IPS DF 4.7 (cell line): ENCODE data around the gene CHMP1A.

Experiments
- DNase-seq: peaks from one replicate; pipeline ENCODE4 v3.0.0-alpha.2; 2013; ENCODE audit warnings: low spot score; ENCODE audit errors: extremely low read depth

CHMP1A gene

DNA sequence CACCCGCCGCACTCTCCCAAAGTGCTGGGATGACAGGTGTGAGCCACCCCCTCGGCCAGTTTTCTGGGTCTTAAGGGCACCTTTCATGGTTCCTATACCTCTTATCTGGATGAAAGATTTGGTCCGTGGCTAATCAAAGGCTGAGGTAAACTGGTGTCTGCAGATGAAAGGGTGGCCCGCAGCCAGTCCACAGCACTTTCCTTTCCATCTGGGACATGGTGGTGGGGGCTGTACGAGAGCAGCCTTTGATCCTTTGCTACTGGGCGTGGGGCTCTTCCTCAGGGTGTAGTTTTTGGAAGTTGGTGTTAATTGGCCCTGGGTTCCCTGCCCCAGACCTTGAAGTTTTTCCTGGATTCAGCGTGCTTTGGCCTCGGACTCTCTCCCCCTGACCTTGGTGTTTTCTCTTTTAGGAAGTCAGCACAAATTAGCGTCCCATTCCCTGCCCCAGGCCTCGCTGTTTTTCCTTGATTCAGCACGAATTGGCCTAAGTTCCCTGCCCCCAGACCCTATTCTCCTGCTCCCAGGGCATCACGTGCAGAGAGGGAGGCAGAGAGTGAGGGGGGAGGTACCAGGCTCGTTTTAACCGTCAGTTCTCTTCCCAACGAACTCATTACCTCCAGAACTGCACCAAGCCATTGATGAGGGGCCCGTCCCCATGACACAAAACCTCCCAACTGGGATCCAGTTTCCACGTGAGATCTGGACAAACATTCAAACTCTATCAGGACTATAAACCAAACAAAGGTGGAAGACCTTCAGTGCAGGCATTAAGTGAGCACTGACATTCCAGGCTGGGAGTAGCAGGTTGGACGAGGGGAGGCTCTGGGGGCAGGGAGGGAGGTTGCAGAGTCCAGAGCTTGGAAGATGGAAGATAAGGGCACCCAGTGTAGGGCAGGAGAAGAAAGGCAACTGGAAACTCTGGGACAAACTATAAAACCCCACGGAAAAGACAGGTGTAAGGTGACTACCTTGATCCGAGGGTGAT, 32.4 kb downstream of the CHMP1A start:
- no peak for DNase-seq

DNA sequence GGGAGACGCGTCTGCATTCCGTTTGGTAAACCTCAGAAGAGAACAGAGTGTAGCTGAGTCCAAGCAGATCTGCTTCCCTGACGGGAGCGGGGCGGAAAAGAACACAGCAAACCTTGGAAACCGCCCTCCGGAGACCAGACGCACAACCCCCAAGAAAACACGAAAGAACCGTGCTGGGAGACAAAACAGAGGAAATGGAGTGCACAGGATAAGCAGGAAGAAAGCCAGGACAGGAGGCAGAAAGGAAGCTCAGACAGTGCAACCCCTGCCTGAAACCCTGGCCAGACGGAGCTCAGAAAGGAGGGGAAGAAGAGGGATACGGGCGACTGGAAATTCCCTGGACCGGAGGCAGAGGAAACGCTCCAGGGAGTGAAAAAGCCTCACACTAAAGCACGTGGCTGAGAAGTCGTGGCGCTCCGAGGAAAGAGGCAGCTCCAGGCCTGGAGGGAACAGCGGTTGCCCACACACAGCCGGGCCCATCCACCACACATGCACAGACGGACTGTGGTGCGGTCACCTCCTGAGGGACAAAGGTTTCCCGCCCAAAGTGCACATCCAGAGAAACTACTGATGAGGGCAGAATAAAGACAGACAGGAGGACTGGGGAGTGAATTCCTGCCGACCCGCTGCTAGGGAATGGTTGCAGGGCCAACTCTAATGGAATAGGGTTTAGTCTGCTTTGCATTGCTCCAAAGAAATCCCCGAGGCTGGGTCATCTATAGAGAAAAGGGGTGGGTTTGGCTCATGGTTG, 33.8 kb downstream of the CHMP1A start:
- DNase-seq: no peak

DNA sequence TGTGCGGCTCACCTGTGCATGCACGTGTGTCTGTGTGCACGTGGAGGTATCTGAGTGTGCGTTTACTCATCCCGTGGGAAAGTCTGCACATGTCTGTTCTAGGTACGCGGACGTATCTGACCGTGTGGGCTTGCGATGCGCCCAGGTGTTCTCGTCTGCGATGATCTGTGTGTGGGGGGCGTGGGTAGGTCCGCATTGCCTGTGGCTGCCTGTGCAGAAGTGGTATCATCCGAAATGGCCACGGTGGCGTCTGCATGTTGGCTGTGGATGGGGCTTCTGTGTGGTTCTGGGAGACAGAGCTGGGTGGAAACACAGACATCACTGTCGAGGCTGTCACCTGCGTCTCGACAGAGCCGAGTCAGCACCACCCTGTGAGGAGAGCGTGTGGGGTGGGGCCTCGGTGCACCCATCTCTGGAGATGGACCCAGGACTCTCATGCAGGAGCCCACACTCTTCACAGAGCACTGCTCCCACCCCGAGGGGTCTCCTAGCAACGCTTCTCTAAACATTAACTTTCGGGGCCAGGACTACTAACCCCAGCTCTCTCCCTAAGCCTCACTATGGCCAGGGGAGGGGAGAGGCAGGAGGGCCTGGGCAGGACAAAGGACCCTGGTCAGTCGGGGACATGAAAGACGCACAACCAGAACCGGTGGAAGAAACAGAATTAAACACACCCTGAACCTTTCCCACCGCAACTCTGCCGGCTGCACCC, 35.7 kb downstream of the CHMP1A start:
- DNase-seq: no peak

DNA sequence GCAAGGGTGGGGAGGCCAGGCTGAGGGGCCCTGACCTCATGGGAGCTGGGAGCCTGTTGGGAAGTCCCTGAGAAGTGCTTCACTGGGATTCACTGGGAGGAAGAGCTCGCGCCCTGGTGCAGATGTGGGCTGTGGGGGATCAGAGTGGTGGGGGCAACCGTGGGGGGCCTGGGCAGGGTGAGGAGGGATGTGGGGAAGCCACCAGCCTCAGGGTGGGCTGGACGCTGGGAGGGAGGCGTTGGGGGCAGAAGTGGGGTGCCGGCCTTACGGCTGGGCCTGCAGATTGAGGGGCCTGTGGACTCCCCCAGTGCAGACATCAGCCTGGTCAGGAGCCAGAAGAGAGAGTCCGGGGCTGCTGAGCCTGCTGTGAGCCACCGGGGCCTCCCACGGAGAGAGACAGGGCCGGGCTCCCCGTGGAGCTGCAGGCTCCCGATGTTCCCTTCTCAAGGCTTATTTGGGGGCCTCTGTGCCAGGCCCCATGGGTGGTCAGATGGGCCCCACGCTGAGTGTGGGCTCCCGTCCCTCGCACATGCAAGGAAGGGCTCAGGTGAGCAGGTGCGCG, 36.3 kb downstream of the CHMP1A start:
- DNase-seq: no peak

- no peak for DNase-seq
Observed at GRCh38 chr16:89620406-89620841, 37.1 kb downstream of the CHMP1A start.

GRCh38 chr16:89619840-89620239, 37.7 kb downstream of the CHMP1A start:
- no peak for DNase-seq

- DNase-seq: no peak
Observed at GRCh38 chr16:89618109-89618998, 39.2 kb downstream of the CHMP1A start.

GRCh38 chr16:89617036-89617435, 40.5 kb downstream of the CHMP1A start:
- DNase-seq: no peak

DNA sequence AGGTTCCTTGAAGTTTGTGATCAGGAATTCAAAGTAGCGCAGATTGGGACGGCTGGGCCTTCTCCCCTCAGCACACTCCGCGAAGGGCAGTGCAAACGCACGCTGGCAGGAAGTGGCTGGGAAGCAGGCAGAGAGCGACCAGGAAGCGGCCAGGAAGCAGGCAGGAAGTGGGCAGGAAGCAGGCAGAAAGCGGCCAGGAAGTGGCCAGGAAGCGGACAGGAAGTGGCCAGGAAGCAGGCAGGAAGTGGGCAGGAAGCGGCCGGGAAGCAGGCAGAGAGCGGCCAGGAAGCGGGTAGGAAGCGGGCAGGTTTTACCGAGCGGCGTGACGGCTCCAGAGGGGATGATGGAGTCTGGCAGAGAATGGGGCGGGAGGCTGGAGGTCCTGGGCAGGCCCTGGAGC, 40.9 kb downstream of the CHMP1A start:
- DNase-seq: no peak

GRCh38 chr16:89615596-89616090, 41.9 kb downstream of the CHMP1A start:
- DNase-seq: no peak

DNA sequence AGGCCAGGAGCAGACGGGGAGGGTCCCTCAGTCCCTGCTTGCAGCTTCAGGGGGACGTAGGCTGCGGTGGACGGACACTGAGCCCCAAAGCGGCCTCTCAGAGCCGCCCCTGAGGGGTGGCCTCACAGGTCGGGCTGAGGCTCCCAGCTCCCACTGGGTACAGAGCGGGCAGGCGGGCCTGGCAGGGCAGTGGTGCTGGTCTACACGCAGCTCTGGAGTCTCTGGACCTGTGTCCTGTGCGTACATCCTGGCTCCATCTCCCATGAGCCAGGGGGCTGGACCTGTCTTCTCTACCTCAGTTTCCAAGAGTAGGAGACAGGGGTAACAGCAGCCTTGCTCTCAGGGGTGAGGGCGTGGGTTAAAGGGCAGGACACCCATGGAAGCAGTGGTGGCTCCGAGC, 42.3 kb downstream of the CHMP1A start:
- no peak for DNase-seq

DNA sequence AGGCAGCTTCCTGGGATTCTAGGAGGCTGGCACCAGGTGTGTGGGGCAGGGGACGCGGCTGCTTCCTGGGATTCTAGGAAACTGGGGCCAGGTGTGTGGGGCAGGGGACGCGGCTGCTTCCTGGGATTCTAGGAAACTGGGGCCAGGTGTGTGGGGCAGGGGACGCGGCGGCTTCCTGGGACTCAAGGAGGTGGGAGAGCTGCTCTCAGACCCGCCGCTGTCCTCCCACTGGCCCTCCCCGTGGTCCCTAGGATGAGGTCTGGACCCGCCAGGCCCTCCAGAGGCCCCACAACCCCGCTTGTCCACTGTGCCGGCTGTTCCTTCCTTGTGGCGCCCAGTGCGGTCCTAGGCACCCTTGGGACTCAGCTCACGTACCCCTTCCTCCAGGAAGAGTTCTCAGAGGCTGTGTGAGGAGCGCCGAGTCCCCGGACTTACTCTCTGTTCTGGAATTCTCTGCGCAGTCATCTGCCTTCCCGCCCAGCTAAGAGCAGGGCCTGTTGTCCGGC, 43.5 kb downstream of the CHMP1A start:
- no peak for DNase-seq

GRCh38 chr16:89613231-89613953, 44.1 kb downstream of the CHMP1A start, which contains the start of gene DPEP1:
TSS of gene DPEP1 (plus strand) at chr16:89613642. CDS start at chr16:89630411, 16,769 bp downstream.
- no peak for DNase-seq

DNA sequence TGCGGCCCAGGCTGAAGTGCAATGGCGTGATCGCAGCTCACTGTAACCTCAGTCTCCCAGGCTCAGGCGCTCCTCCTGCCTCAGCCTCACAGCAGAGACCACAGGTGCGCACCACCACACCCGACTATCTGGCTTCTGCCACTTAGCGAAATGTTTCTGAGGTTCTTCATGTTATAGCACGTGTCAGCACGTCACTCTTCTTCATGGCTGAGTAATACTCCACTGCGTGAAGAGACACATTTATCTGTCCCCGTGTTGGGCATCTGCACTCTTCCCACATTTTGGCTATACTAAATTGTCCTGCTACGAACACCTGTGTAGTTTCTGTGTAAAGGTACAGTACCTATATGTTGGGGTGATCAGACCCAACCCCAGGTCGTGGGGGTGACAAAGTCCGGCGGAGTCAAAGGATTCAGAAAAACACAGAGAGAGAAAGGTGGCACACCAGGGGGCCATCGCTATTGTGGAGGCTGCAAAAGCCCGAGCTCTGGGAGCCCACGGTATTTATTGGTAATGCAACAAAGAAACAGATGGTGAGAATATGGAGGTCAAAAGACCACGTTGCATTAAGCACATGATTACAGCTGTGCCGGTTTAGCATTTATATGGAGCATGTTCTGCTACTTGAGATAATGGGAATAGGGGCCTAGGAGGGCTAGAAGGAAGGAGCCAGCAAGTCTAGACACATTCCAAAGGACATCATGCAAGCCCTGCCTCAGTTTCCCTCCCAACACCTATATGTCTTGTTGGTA, 44.9 kb downstream of the CHMP1A start:
- no peak for DNase-seq

GRCh38 chr16:89610108-89610453, 47.4 kb downstream of the CHMP1A start:
- no peak for DNase-seq

GRCh38 chr16:89607937-89608740, 49.4 kb downstream of the CHMP1A start:
- no peak for DNase-seq

GRCh38 chr16:89607453-89607852, 50.1 kb downstream of the CHMP1A start:
- no peak for DNase-seq

DNA sequence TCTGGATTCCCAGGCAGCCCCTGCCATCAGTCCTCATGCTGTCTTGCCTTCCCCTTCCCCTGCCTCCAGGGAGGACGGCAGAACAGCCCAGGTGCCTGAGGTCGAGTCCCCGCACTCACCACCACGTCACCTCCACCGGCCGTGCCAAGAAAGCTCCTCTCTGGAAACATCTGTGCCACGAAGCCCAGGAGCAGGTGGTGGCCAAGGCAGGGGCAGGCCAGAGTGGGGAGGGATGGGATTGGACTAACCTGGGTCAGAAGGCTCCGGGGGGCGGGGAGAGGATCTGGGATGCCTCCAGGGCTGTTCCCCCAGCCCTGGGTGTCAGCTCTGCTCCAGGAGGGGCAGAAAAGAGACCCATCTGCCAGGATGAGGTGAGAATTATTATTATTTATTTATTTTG, 51.5 kb downstream of the CHMP1A start:
- DNase-seq: no peak
